GM21528 (cell line): Measurements from ENCODE around the gene SECTM1.
"Not testable (repeated sequence)": the region's sequence is repeated elsewhere in the genome, so short reads cannot be mapped to it uniquely, and the experiment has no call there.

Experiments
- ATAC-seq: cut with Tn5 transposase; IDR thresholded peaks from one replicate; pipeline ENCODE4 v1.9.1; 2021; ENCODE audit warnings: mild to moderate bottlenecking, moderate library complexity; ENCODE audit not compliant: unreplicated experiment, low FRiP score

Gene SECTM1

DNA sequence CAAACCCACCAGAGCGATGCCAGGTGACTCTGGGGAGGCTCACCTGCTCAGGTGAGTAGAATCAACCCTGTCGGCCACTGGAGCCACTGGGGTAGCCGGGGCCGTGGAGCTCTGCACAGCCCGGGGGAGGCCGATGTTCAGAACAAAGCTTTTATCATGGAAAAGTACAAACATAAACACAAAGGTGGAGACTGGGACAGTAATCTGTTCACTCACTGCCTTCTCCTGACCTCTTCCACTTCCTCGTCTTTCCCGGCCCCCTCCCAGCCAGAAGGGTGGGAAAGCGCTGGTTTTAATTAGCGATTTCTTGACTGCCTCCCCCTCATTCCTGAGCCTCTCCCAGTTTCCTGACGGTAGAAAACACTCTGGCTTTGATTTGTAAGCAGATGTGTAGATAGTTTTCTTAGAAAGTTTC, 15.7 kb upstream of the SECTM1 start:
- no peak for ATAC-seq

DNA sequence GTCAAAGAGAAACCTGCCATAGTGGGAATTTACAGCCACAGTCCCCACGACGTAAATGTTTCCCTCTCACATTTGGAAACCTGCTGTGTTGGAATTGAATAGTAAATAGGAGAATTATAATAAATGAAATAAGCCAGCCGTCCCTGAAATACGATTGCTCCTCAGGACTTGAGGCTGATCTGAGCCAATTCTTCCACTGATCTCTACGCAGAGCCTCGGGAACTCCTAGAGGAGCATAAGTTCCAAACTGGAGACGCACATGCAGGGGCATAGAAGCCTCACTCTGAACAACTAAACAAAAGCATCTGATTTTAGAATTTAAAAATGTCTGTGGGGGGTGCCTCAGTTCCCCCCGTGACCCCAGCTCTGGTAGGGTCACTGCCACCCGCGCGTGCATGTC, 15.3 kb upstream of the SECTM1 start:
- ATAC-seq, result no peak

DNA sequence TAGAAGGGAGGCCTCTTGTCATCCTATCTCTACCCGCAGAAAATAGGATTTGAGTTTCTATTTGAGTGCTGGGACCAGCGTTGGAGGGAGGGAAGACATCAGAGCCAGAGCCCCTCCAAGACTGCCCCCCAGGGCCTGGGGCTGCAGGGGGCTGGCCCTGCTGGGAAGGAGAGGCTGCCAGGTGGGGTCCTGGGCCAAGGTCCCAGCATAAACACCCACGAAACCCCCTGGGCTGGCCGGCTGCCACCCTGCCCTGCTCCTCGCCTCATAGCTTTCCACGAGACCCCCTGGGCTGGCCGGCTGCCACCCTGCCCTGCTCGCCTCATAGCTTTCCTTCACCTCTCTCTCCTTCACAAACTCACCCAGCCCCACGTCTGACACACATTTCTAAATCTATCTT, 14.9 kb upstream of the SECTM1 start:
- no peak for ATAC-seq

DNA sequence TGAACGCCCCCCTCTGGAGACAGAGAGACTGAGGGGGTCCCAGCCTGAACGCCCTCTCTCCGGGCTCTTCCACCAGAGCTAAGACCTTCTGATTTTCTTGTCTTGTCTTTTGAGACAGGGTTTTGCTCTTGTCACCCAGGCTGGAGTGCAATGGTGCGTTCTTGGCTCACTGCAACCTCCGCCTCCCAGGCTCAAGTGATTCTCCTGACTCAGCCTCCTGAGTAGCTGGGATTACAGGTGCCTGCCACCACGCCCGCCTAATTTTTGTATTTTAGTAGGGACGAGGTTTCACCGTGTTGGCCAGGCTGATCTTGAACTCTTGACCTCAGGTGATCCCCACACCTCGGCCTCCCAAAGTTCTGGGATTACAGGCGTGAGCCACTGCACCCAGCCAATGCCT, 14.4 kb upstream of the SECTM1 start:
- ATAC-seq, result not testable (repeated sequence)

DNA sequence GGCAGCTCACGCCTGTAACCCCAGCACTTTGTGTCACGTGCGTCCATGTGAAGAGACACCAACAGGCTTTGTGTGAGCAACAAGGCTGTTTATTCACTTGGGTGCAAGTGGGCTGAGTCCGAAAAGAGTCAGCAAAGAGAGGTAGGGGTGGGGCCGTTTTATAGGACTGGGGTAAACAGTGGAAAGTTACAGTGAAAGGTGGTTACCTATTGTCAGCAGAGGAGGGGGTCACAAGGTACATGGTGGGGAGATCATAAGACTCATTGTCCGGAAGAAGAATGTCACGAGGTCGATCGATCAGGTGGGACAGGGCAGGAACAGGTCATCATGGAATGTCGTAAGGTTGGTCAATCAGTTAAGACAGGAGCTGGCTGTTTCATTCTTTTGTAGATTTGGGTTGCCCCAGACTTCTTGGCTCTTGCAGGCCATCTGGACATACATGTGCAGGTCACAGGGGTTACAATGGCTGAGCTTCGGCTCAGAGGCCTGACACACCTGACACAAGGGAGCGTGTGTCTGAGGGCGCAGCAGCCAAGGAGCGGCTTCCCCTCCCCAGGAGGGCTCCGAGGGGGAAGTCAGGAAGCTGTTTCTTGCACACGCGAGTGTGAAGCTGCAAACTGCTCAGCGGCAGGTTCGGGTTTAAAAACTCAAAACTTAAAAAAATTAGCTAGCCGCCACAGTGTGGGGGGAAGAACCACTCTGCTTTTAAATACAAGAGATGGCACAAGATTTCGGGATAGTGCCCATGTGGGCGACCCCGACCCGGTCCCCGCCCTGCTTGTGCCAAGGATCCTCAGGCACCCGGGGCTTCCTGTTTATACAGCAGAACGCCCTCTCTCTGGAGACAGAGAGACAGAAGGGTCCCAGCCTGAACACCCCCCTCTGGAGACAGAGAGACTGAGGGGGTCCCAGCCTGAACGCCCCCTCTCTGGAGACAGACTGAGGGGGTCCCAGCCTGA, 13.1 kb upstream of the SECTM1 start:
- no peak for ATAC-seq

DNA sequence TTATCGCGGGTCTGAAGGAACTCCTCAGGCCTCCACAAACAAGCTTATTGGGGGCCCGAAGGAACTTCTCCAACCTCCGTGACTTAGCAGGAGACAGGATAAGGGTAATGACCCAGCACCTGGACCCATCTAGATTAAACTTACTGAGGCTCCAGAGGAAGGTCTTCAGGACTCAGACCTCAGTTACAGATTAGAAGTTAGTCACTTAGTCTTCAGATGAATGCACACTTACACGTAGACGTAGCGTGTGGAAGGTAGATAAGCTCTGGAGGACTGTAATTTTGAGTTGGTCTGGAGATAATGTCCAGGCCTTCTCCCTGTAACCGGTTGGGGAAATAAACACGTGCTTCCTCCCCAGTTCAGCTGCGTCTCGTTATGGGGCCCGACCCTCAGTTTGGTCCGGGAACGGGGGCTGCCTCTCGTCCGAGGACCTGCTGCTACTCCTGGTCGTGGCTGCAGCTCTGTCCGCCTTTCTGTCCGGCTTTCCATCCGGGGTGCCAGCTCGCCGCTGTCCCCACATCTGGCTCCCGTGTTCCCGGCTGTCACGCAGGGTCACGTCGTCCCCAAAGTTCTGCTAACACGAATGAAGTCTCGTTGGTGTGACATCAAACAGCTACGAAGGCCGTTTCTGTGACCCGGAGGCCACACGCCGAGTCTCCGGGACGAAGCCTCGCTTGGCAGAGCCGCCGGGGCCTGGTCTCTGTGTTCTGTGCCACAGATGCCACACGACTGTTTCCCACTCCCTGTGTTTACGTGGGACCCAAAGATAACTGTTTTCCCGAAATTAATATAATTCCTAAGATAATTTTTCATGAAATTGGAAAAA, 11.8 kb upstream of the SECTM1 start:
- ATAC-seq, result no peak

DNA sequence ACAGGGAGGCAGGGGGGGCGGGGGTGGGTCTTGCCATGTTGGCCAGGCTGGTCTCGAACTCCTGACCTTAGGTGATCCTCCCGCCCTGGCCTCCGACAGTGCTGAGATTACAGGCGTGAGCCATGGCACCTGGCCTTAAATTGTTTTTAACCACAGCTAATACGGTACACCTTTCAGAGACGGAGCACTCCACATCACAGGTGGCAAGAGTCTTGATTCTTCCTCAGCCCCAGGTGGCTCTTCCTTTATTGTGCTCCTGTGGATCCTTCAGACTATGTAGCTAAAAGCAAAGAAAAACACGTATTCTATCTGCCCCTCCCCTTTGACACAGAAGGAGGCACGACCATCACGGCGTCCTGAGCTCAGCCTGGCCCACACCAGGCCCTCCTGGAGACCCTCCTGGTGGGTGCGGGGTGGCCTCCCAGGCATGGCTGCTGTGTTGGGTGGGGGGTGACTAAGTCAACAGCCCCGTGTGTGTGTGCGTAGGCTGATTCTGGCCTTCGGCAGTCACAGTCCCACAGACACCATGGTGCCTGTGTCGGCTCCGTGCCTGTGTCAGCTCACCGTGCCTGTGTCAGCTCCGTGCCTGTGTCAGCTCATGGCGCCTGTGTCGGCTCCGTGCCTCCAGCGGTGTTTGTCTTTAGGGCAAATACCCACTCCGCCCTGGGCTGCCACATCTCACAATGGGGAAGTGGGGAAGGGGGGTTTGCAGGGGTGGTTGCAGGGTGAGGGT, 10.8 kb upstream of the SECTM1 start:
- ATAC-seq, result no peak

DNA sequence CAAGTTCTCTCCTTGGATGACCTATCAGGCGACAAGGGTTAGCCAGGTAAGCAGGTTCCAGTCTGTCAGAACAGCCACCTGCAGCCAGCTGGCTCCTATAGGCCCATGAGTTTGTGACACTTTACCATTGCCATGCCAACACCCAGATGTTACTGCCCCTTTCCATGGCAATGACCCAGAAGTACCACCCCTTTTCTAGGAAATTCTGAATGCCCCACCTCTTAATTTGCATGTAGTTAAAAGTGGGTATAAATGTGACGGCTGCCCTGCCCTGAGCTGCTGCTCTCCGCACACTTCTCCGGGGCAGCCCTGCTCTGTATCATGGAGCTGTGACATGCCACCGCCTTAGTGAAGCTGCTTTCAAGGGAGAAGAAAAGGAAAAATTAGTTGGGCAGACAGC, 10.0 kb upstream of the SECTM1 start:
- no peak for ATAC-seq

DNA sequence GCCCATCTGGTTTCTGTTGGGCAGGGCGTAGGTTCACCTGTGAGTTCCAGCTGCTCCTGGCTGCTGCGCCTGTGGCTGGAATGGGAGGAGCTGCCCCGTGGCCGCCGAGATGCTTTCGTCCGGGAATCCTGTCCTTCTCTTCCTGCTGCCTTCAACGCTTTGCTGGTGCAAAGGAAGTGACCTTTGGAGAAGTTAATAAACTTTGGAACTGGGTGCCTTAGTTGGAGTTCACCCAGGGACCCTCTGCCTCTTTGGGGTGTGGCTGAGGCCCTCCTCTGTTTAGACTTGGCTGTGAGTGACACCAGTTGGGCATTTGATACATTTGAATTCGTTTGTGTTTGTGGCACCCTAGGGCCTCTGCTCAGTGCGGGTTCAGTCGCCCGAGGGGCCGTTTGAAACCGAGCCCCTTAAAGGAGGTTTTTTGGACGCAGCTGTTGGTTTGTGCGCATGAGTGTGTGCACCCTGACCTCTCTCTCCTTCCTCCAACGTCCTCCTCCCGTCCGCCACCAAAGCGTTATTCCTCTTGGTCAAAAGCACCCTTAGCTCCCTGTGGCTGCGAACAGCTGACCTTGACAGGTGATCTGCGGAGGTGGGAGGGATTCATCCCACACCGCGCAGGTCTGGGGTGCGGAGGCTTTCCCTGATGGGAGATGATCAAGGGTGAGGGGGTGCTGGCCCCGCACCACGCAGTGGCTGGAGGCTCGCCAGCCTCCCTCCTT, 9.0 kb upstream of the SECTM1 start:
- no peak for ATAC-seq

DNA sequence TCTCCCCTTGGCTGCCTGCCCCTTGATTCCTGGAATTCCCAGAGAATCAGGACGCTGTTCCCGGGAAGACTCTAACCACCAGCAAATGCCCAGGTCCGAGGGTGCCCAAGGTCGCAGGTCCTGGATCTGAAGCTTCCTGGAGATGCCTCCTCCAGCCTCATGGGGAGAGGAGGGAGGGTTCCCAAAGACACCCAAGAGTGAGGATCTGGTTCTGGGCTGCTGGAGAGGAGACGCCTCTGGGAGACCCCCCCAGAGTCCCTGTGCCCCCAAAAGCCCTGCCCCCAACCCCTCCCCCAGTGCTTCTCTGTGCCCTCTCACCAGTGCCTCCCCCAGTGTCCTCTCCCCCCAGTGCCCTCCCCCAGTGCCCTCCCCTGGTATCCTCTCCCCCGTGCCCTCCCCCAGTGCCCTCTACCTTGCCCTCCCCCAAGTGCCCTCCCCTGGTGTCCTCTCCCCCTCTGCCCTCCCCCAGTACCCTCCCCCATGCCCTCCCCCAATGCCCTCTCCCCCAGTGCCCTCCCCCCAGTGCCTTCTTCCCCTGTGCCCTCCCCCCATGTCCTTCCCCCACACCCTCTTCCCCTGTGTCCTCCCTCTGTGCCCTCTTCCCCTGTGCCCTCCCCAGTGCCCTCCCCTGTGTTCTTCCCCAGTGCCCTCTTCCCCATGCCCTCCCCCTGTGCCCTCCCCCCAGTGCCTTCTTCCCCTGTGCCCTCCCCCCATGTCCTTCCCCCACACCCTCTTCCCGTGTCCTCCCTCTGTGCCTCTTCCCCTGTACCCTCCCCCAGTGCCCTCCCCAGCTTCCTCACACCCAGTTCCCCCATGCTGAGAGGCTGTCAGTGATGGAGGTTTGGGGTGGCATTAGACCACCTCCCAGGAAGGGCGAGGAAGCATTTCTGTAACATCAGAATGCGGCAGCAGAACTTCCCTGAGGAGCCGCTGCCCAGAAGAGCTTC, 6.3 kb upstream of the SECTM1 start:
- no peak for ATAC-seq

DNA sequence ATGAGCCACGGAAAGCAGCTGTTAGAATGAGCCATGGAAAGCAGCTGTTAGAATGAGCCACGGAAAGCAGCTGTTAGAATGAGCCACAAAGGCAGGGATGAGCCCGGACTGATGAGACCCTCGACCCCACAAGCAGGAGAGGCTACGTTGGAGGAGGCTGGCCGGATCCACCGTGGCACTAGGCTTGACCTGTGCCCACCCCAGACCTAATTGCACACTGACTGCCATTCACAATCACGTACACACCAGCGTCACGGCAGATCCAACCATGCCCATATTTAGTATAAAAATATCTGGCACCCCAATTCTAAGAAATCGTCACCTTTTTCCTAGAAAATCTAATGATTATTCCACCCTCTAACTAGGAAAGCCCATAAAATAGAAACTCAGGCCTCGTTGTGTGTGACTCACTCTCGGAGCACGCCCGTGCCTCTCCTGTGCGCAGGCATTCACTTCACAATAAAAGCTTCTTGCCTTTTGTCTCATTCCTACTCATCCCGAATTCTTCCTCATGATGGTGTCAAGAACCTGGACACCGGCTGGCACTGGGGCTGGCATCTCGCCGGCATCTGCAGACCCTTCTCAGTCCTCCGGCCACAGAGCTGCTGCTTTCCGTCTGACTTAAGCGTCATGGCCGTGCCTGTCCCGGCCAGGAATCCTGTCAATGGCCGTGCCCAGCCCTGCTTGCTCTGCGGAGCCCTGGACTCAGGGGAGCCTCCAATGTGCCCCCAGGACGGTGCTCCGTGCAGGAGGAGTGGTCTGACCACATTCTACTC, 5.5 kb upstream of the SECTM1 start:
- ATAC-seq, result no peak

DNA sequence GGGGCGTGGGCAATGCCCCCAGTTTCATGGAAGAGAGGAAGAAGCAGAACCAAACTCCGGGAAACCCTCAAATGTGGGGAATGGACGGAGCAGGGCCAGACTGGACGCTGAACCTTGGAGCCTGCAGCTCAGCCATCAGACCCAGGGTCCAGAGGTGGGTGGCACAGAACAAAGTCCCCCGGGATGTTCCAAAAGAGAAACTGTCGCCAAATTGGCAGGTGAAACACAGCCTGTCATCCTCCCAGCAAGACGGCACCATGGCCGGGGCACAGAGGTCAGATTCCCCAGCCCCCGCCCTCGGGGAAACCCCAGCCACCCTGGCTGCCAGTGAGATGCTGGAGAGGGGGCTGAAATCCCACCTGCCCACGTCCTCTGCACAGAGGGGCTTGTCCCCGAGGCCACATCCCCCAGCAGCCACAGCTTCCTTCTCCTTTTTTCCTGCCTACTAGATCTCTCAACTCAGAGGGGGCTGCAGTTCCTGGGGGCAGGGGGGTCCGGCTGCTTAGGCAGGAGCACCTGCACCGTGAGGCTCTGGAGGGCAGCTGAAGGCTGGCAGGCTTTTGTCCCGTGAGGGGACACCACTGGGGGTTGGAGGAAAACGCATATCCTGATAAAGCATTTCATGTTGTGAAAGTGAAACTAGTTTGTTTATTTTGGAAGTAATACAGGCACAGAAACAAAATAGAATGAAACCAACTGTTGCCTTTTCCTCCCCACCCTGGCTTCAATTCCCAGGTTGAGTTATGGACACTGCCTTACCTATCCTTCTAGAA, 1.2 kb upstream of the SECTM1 start:
- ATAC-seq, result no peak

DNA sequence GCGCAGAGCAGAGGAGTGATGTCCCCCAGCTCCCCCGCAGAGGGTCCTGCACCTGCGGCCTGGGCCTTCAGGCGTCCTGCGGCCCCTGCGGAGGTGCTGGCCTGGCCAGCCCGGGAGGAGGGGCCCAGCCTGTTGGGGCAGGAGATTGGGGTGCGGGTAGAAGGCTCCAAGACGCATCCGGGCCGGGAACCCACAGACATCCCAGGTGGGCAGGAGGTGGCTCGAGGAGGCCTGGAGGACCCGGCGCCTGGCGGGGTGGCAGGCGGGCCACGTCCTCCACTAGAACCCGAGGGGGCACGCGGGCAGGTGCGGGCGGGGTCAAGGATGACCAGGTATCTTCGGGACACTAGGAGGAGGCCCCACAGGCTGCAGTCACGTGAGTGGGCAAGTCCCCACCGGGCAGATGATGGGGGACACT, 647 bp upstream of the SECTM1 start:
- ATAC-seq, result no peak

DNA sequence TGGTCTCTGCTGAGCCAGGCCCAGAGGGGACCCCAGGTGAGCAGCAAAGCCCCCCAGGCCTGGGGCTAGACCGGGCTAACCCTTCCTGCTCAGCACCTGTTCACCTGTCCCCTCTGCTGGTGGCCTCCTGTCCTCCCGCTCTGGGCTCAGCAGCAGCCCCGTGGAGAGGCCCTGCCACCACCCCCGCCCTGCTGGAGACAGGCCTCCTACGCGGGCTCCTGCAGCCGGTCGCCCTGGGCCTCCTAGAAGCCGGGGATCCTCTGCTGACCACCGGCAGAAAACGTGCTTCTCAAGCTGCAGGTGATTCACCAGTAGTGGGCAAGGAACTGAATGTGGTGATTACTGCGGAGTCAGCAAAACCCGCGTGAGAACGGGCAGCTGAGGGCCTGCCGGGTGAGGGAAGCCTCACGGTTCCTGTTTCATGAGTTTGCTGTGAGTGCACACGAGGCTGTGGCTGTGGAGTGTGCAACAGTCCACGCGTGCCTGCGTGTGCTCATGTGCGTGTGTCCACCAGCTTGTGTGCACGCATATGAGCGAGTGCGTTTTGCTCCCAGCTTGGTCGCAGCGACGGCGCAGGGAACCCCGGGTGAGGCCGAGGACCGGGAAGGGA, 792 bp downstream of the SECTM1 start:
- ATAC-seq, result no peak

DNA sequence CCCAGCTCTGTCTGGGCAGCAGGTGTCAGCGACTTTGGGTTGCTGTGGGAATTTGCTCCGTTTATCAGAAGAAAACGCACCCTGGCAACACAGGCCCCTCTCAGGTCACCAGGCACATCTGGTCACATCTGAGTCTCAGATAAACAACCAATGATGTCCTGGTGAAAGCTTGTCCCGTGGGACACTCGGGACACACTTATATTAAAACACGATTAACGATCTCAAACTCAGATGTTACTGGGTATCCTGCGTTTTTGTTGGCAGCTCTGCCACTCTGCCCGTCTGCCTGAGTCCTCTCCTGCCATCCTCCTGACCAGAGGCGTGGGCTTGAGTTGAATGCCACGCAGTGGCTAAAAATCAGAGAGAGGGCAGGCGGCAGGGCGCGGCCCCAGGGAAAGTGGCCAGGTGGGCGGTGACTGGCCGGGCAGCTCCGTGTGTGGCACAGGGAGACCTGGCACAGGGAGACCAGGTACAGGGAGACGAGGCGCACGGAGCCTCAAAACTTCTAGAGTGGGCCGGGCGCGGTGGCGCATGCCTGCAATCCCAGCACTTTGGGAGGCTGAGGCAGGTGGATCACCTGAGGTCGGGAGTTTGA, 2.1 kb downstream of the SECTM1 start:
- no peak for ATAC-seq

DNA sequence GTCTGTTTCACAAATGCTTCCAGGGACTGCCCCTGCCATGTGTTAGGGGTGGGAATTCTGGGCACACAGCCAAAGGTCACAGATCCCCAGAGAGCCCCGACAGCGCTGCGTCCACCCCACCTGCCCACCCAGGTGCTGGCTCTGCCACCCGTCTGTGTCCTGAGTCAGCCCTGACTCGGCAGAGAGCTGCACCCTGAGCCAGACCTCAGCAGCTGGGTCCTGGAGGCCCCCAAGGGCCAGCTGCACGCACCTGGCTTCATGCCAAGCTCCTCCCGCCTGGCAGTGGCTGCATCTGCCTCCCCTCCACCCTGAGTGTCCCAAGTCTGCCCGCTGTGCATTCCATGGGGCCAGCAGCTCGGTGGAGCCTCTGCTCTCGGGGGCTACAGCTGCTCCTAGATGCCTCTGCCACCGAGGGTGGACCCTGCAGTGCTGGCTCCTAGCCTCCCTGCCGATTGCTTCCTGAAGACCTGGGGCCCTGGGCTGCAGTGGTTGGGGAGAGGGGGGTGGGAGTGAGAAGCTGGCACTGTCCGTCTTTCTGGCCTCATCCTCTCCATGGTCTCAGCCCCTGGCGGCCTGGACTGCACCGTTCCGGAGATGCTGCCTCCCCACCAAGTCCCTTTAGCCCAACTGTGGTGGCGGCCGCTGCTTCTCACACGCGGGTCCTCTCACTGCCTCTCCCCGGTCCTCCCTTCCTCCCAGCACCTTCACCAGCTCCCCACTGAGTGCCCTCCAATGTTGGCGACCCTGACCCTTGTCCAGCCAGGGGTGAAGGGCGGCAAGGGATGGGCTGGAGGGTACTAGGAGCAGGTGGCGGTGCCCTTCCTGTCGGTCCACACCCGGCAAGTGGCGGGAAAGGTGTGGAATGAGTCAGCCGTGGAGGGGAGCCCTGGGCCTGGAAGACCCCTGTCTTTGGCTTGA, 3.0 kb downstream of the SECTM1 start:
- ATAC-seq, result no peak
